GM12872 (cell line): ENCODE data around the gene MCM7.

ENCODE experiments used
- CTCF ChIP-seq: IDR thresholded peaks from 3 replicates; pipeline ENCODE4 v1.5.1; 2011; ENCODE audit warnings: low read depth, mild to moderate bottlenecking, low read length, moderate library complexity; ENCODE audit not compliant: insufficient read depth

Gene MCM7

GRCh38 chr7:100044718-100045117, 56.5 kb downstream of the MCM7 start:
- peak; percentile 44; the same call in 1 of the 3 replicates for TF ChIP-seq CTCF
